ENCODE results near the gene BRAF.

- TF ChIP-seq CTCF (IDR thresholded peaks at IDR 0.05): no peak
- TF ChIP-seq EP300 (IDR thresholded peaks at IDR 0.05): no peak
- TF ChIP-seq POLR2AphosphoS5 (IDR thresholded peaks at IDR 0.05): no peak
- no peak for TF ChIP-seq POLR2A (IDR thresholded peaks at IDR 0.05; ENCODE audit: low read depth)
These were observed 180.7 kb downstream of the BRAF start for GRCh38 chr7:140744005-140744404.
